SK-N-SH (cell line): ENCODE results near the gene TMEM126A. TPM values are rescaled to one million over a fixed set of nuclear protein-coding genes. Genes with fewer than 3 reads are reported as not detected.

ENCODE experiments used
- CTCF ChIA-PET: fragments of 300-600, 350-600 bp; formaldehyde crosslinking; extraction: SDS; loops from one replicate; lab custom pipeline; 2021; lab: Yijun Ruan, JAX
- POLR2A ChIA-PET: fragments of 350-600 bp; sonication (Branson Sonifier 250); formaldehyde crosslinking; extraction: SDS; loops from one replicate; lab custom pipeline; 2020; ENCODE audit warnings: antibody characterized with exemption, inconsistent platforms; lab: Yijun Ruan, JAX
- DNase-seq: peaks from one replicate; pipeline ENCODE4 v3.0.0; 2012
- H2AFZ ChIP-seq: fragments of 200-600 bp; sonication (generic); 2 replicates; pipeline ENCODE4 v1.8.1; 2016; ENCODE audit warnings: antibody characterized with exemption, mild to moderate bottlenecking, low read depth
- H3F3A ChIP-seq: fragments of 200-600 bp; sonication (generic); replicated peaks from 2 replicates; pipeline ENCODE3; 2016; ENCODE audit warnings: antibody characterized with exemption, mild to moderate bottlenecking; ENCODE audit not compliant: insufficient read depth
- H3K27ac ChIP-seq, 2 experiments: fragments of 200-500 bp in 1 of 2; fragments of 200-600 bp in 1 of 2; sonication (Bioruptor generic) in 1 of 2; sonication (generic), shearing (Covaris generic) in 1 of 2; 2 replicates each; pipeline versions ENCODE4 v1.5.1 to v1.6.1; 2014 to 2016; ENCODE audit warnings: low read depth in 2 of 2, inconsistent platforms in 1 of 2, low read length in 1 of 2, mild to moderate bottlenecking in 1 of 2, mixed read lengths in 1 of 2
- H3K27me3 ChIP-seq: fragments of 200-600 bp; sonication (generic), shearing (Covaris generic); 2 replicates; pipeline ENCODE4 v1.6.1; 2016; ENCODE audit warnings: mixed run types; ENCODE audit not compliant: insufficient read depth
- H3K36me3 ChIP-seq, 2 experiments: fragments of 200-500 bp in 1 of 2; fragments of 200-600 bp in 1 of 2; sonication (Bioruptor generic) in 1 of 2; sonication (generic) in 1 of 2; replicated peaks in 1 of 2; 2 replicates each; pipeline versions ENCODE3 to v1.5.1; 2014 to 2016; ENCODE audit warnings: low read length in 1 of 2, mild to moderate bottlenecking in 1 of 2; ENCODE audit not compliant: insufficient read depth in 2 of 2, control insufficient read depth in 1 of 2
- H3K4me1 ChIP-seq, 2 experiments: fragments of 200-500 bp in 1 of 2; fragments of 200-600 bp in 1 of 2; sonication (Bioruptor generic) in 1 of 2; sonication (generic), shearing (Covaris generic) in 1 of 2; 2 replicates each; pipeline versions ENCODE4 v1.5.1 to v1.6.1; 2014 to 2016; ENCODE audit warnings: low read depth in 1 of 2, low read length in 1 of 2, mixed run types in 1 of 2; ENCODE audit not compliant: insufficient read depth in 2 of 2, control insufficient read depth in 1 of 2
- H3K4me2 ChIP-seq: fragments of 200-600 bp; sonication (generic), shearing (Covaris generic); 2 replicates; pipeline ENCODE4 v1.6.1; 2017; ENCODE audit warnings: mixed run types
- H3K4me3 ChIP-seq, 2 experiments: fragments of 200-500 bp in 1 of 2; fragments of 200-600 bp in 1 of 2; sonication (Bioruptor generic) in 1 of 2; sonication (generic), shearing (Covaris generic) in 1 of 2; 2 replicates each; pipeline versions ENCODE4 v1.5.1 to v1.8.1; 2014 to 2016; ENCODE audit warnings: low read depth in 2 of 2, inconsistent platforms in 1 of 2, low read length in 1 of 2, mild to moderate bottlenecking in 1 of 2, mixed read lengths in 1 of 2, moderate library complexity in 1 of 2
- H3K79me2 ChIP-seq: fragments of 200-600 bp; sonication (generic); 2 replicates; pipeline ENCODE4 v1.8.1; 2017; ENCODE audit warnings: mild to moderate bottlenecking; ENCODE audit not compliant: insufficient read depth
- H3K9ac ChIP-seq: fragments of 200-600 bp; sonication (generic); 2 replicates; pipeline ENCODE4 v1.6.1; 2017; ENCODE audit warnings: mixed run types
- H3K9me2 ChIP-seq: fragments of 200-600 bp; sonication (generic); 2 replicates; pipeline ENCODE4 v1.6.1; 2017; ENCODE audit warnings: mixed run types
- H3K9me3 ChIP-seq: fragments of 200-600 bp; sonication (generic); 2 replicates; pipeline ENCODE4 v1.6.1; 2017; ENCODE audit warnings: mixed run types, mild to moderate bottlenecking, moderate library complexity
- H4K20me1 ChIP-seq: fragments of 200-600 bp; sonication (generic); 2 replicates; pipeline ENCODE4 v1.6.1; 2017; ENCODE audit warnings: mild to moderate bottlenecking, mixed run types; ENCODE audit not compliant: insufficient read depth
- CHD2 ChIP-seq: fragments of 150-350 bp; IDR thresholded peaks from 2 replicates; pipeline ENCODE4 v1.6.1; 2018; ENCODE audit warnings: low read length; ENCODE audit not compliant: partially characterized antibody
- ELF1 ChIP-seq: IDR thresholded peaks from 2 replicates; pipeline ENCODE4 v1.4.0; 2012
- EZH2phosphoT487 ChIP-seq: fragments of 200-600 bp; sonication (generic); IDR thresholded peaks from 2 replicates; pipeline ENCODE4 v1.6.1; 2017; ENCODE audit warnings: low read depth, mixed run types, mild to moderate bottlenecking, antibody characterized with exemption, moderate library complexity, borderline replicate concordance
- FOXM1 ChIP-seq: IDR thresholded peaks from 2 replicates; pipeline ENCODE4 v1.4.0; 2012; ENCODE audit warnings: low read depth, mild to moderate bottlenecking
- GATA2 ChIP-seq: sonication (generic); formaldehyde crosslinking; IDR thresholded peaks from 2 replicates; pipeline ENCODE4 v1.5.0; 2020; ENCODE audit warnings: mild to moderate bottlenecking, missing genetic modification reagents
- NFIC ChIP-seq: IDR thresholded peaks from 2 replicates; pipeline ENCODE4 v1.4.0; 2012; ENCODE audit warnings: borderline replicate concordance
- NRF1 ChIP-seq: IDR thresholded peaks from 2 replicates; pipeline ENCODE4 v1.6.1; 2012; ENCODE audit warnings: low read depth, mild to moderate bottlenecking, low read length
- POLR2AphosphoS5 ChIP-seq: IDR thresholded peaks from 2 replicates; pipeline ENCODE4 v1.6.1; 2012; ENCODE audit warnings: low read depth, low read length
- RCOR1 ChIP-seq: fragments of 150-350 bp; IDR thresholded peaks from 2 replicates; pipeline ENCODE4 v1.6.1; 2017; ENCODE audit warnings: antibody characterized with exemption, low read length
- RXRA ChIP-seq: IDR thresholded peaks from 2 replicates; pipeline ENCODE4 v1.4.0; 2012; ENCODE audit warnings: low read depth, mild to moderate bottlenecking, borderline replicate concordance
- WGBS: methylation state at CpG from one replicate; pipeline ENCODE4 v1.1.6; 2017; ENCODE audit warnings: low lambda C conversion rate; 5-methylcytosine and 5-hydroxymethylcytosine counted together
- polyA plus RNA-seq, 3 experiments: library from polyadenylated mRNA; depleted of rRNA; stranded (reverse); fragments of >200 nt; gene quantifications; 2 replicates each; pipeline ENCODE4 v1.2.3, GENCODE V29; 2012
- TF ChIP-seq, protein P1 (sequence below): IDR thresholded peaks from 2 replicates; pipeline ENCODE4 v1.4.0; 2012; ENCODE audit warnings: low read depth
- TF ChIP-seq, protein P2 (sequence below): IDR thresholded peaks from 2 replicates; pipeline ENCODE4; 2012
- TF ChIP-seq, protein P3 (sequence below): IDR thresholded peaks from 2 replicates; pipeline ENCODE4 v1.4.0; 2012; ENCODE audit warnings: low read depth, borderline replicate concordance

The TMEM126A gene
- polyA plus RNA-seq, 1 of the 3 experiments (the other 2 are of a cell fraction) = 30.5 TPM

- Histone ChIP-seq H3K4me3 (no peak overlapping the region), H3K27ac (no peak overlapping the region), H3K79me2 (peaks cover 49% of the 10 kb centered on the region), H3K9ac (no peak overlapping the region), H3K27me3 (no peaks in the 10 kb centered on the region), H3K4me1 (no peaks in the 10 kb centered on the region; a peak in 2 of 4 replicates), H3K36me3 (peaks cover 43 to 47% of the 10 kb centered on the region in 2 experiments), H3K9me3 (no peaks in the 10 kb centered on the region), H3K4me2 (no peak overlapping the region), H3K9me2 (no peaks in the 10 kb centered on the region), H3F3A (no peaks in the 10 kb centered on the region), H2AFZ (no peak overlapping the region), H4K20me1 (no peaks in the 10 kb centered on the region)
- WGBS = 87% methylated on average over 3 of the region's 3 CpGs
- no peak for DNase-seq
- TF ChIP-seq ELF1 (no peak), FOXM1 (no peak), POLR2AphosphoS5 (no peak), EZH2phosphoT487 (no peak), NFIC (no peak), CHD2 (no peak), NRF1 (no peak), RXRA (no peak), RCOR1 (no peak), GATA2 (CRISPR knock-in tag) (no peak)
- TF ChIP-seq, protein P1, sequence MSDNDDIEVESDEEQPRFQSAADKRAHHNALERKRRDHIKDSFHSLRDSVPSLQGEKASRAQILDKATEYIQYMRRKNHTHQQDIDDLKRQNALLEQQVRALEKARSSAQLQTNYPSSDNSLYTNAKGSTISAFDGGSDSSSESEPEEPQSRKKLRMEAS = no peak
- TF ChIP-seq, protein P2, sequence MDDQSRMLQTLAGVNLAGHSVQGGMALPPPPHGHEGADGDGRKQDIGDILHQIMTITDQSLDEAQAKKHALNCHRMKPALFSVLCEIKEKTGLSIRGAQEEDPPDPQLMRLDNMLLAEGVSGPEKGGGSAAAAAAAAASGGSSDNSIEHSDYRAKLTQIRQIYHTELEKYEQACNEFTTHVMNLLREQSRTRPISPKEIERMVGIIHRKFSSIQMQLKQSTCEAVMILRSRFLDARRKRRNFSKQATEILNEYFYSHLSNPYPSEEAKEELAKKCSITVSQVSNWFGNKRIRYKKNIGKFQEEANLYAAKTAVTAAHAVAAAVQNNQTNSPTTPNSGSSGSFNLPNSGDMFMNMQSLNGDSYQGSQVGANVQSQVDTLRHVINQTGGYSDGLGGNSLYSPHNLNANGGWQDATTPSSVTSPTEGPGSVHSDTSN = no peak
- TF ChIP-seq, protein P3, sequence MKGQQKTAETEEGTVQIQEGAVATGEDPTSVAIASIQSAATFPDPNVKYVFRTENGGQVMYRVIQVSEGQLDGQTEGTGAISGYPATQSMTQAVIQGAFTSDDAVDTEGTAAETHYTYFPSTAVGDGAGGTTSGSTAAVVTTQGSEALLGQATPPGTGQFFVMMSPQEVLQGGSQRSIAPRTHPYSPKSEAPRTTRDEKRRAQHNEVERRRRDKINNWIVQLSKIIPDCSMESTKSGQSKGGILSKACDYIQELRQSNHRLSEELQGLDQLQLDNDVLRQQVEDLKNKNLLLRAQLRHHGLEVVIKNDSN = no peak
- POLR2A ChIA-PET = no interaction called here
- CTCF ChIA-PET = no interaction called here
Observed at GRCh38 chr11:85634747-85635146, 13.0 kb upstream of the TMEM126A start.

DNA sequence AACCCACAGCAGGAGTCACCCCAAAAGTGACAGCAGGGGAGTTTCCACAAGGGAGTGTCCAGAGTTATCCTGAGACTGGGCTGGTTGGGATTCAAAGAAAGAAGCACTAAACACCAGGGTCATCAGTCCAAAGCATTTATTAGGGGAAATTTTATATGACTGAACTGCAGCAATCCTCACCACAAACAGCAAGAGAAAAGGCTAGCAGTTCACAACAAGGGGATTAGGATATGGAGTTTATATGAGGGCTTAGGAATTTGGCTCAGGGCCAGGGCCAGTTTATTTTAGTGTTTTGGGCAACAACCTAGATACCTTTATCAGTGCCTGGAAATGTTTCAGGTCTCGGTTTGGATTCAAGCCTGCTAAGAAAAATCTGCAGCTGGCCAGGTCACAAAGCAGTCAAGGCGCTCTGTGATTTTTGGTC is 4.6 kb upstream of the TMEM126A start:
- Histone ChIP-seq H4K20me1 (no peaks in the 10 kb centered on the region), H3K9ac (no peak overlapping the region), H3K27me3 (no peaks in the 10 kb centered on the region), H3K4me2 (no peak overlapping the region), H3K79me2 (peaks cover 4% of the 10 kb centered on the region), H2AFZ (no peak overlapping the region), H3K9me2 (no peaks in the 10 kb centered on the region), H3F3A (peaks cover 4% of the 10 kb centered on the region), H3K36me3 (peaks cover 0 to 3% of the 10 kb centered on the region in 2 experiments), H3K9me3 (no peaks in the 10 kb centered on the region), H3K27ac (no peak overlapping the region), H3K4me3 (no peak overlapping the region), H3K4me1 (peaks cover 3 to 6% of the 10 kb centered on the region in 2 experiments; a peak in 3 of 4 replicates)
- WGBS = 52% methylated on average over 2 of the region's 2 CpGs
- ChIA-PET POLR2A (no interaction called here), CTCF (no interaction called here)
- DNase-seq = no peak
- TF ChIP-seq FOXM1 (no peak), EZH2phosphoT487 (no peak)
- TF ChIP-seq, protein P1 = no peak
- TF ChIP-seq, protein P2 = no peak
